CD4-positive, alpha-beta T cell (primary cell): ENCODE measurements around the gene PTGES2. TPM values are rescaled to one million over a fixed set of nuclear protein-coding genes. Genes with fewer than 3 reads are reported as not detected.
"Not testable (repeated sequence)": the region's sequence is repeated elsewhere in the genome, so short reads cannot be mapped to it uniquely, and the experiment has no call there.

Experiments
- ATAC-seq: fragments of 200-7000 bp; cut with Tn5 transposase; one replicate; pipeline ENCODE4 v1.10.0; 2022; ENCODE audit warnings: mild to moderate bottlenecking; ENCODE audit not compliant: poor library complexity
- CTCF ChIA-PET: fragments of 350-600 bp; sonication (Branson Sonifier 250); formaldehyde crosslinking; loops from one replicate; lab custom pipeline; 2021; ENCODE audit warnings: antibody characterized with exemption, inconsistent platforms; lab: Charles Lee
- POLR2A ChIA-PET: fragments of 350-600 bp; sonication (Branson Sonifier 250); formaldehyde crosslinking; loops from one replicate; lab custom pipeline; 2021; ENCODE audit warnings: antibody characterized with exemption, inconsistent platforms; lab: Charles Lee
- DNase-seq, 14 experiments: peaks; one replicate each; pipeline ENCODE4 v3.0.0-alpha.2; 2013 to 2020; ENCODE audit warnings: mixed read lengths in 2 of 14
- H3K27ac ChIP-seq, 2 donors: one replicate each; pipeline versions ENCODE4 v1.5.1 to v1.7.0; 2013; ENCODE audit warnings: low read length in 2 of 2, low read depth in 1 of 2, mild to moderate bottlenecking in 1 of 2
- H3K27me3 ChIP-seq, 2 experiments: 1 replicate in 1 of 2; 2 replicates in 1 of 2; pipeline versions ENCODE4 v1.6.1 to v1.7.0; 2013; ENCODE audit warnings: low read length in 2 of 2, control low read depth in 1 of 2, mild to moderate bottlenecking in 1 of 2, moderate library complexity in 1 of 2; ENCODE audit not compliant: insufficient read depth in 2 of 2, control insufficient read depth in 1 of 2
- H3K36me3 ChIP-seq: one replicate; pipeline ENCODE4 v1.6.1; 2013; ENCODE audit warnings: low read length, control low read depth; ENCODE audit not compliant: insufficient read depth
- H3K4me1 ChIP-seq: one replicate; pipeline ENCODE4 v1.6.1; 2013; ENCODE audit warnings: low read length, control low read depth; ENCODE audit not compliant: insufficient read depth
- H3K4me3 ChIP-seq: one replicate; pipeline ENCODE4 v1.5.1; 2013; ENCODE audit warnings: mild to moderate bottlenecking, low read length, moderate library complexity
- H3K9me3 ChIP-seq, 2 experiments: 1 replicate in 1 of 2; 2 replicates in 1 of 2; pipeline versions ENCODE4 v1.6.1 to v1.7.0; 2013; ENCODE audit warnings: low read length in 2 of 2, mild to moderate bottlenecking in 2 of 2, control low read depth in 1 of 2, moderate library complexity in 1 of 2; ENCODE audit not compliant: control insufficient read depth in 1 of 2, insufficient read depth in 1 of 2
- H3K27ac Mint-ChIP-seq: one replicate; pipeline ENCODE4 v1.8.0; 2020; ENCODE audit warnings: mixed read lengths
- H3K27me3 Mint-ChIP-seq: one replicate; pipeline ENCODE4 v1.8.0; 2021; ENCODE audit warnings: mixed read lengths
- H3K36me3 Mint-ChIP-seq: one replicate; pipeline ENCODE4 v1.8.0; 2021; ENCODE audit warnings: low read depth, mixed read lengths
- H3K4me1 Mint-ChIP-seq: one replicate; pipeline ENCODE4 v1.8.0; 2021; ENCODE audit warnings: low read depth, mixed read lengths
- H3K4me3 Mint-ChIP-seq: one replicate; pipeline ENCODE4 v1.8.0; 2020; ENCODE audit warnings: mild to moderate bottlenecking, mixed read lengths
- H3K9me3 Mint-ChIP-seq: one replicate; pipeline ENCODE4 v1.8.0; 2020; ENCODE audit warnings: mixed read lengths
- intact Hi-C, 2 experiments: fragments of 100-400 bp; cut with DNase I in 1 of 2; cut with micrococcal nuclease in 1 of 2; formaldehyde crosslinking; loops; one replicate each; pipeline versions ENCODE4 v1.15.1 to v1.9.0; 2023 to 2025; cut with DNase I, micrococcal nuclease
- total RNA-seq, 174 experiments: library from RNA in 2 of 174; stranded (reverse) in 2 of 174; gene quantifications; one replicate each; pipeline ENCODE4 v1.2.3 and lab custom pipeline; 2021 to 2026
- TF ChIP-seq, protein P1 (sequence below): fragments of 200-600 bp; IDR thresholded peaks from one replicate; pipeline ENCODE4 v1.8.0; 2022; ENCODE audit warnings: antibody characterized with exemption, mild to moderate bottlenecking

PTGES2 gene
- total RNA-seq, 2 experiments from 2014 or later: 43.7 to 43.8 TPM

DNA sequence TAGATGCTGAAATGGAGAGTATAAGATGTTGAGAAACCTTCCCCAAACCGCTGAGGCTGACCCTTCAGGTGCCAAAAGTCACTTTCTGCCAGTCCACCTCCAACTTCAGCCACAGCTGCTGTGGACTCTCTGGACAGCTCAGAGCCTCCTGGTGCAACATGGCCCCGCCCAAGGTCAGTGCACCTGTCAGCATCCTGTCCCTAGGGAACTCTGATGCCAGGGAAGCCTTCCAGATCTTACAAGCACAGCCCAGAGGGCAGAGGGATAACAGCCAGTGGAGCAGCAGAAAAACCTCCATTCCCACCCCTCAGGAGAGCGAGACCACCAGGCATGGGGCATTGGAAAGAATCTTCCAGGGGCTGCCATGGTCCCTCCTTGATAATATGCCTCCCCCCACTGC lies 10.5 kb upstream of the PTGES2 start:
- Histone ChIP-seq H3K36me3 (no peaks in the 10 kb centered on the region), H3K4me1 (peaks cover 15% of the 10 kb centered on the region), H3K4me3 (no peak overlapping the region), H3K27me3 (no peaks in the 10 kb centered on the region), H3K9me3 (no peaks in the 10 kb centered on the region), H3K27ac (no peak overlapping the region)
- ATAC-seq: no peak
- H3K9me3 Mint-ChIP-seq: no peaks in the 10 kb centered on the region
- no peaks in the 10 kb centered on the region for H3K36me3 Mint-ChIP-seq
- H3K27ac Mint-ChIP-seq: no peak overlapping the region
- intact Hi-C loops: no loop called here
- H3K4me1 Mint-ChIP-seq: peaks cover 14% of the 10 kb centered on the region
- DNase-seq: no peak
- CTCF ChIA-PET: interaction anchor here (1.3 kb wide), 1 partner anchor 20 kb away, joined by 6 read pairs; no protein-coding TSS in a partner anchor
- TF ChIP-seq, protein P1, sequence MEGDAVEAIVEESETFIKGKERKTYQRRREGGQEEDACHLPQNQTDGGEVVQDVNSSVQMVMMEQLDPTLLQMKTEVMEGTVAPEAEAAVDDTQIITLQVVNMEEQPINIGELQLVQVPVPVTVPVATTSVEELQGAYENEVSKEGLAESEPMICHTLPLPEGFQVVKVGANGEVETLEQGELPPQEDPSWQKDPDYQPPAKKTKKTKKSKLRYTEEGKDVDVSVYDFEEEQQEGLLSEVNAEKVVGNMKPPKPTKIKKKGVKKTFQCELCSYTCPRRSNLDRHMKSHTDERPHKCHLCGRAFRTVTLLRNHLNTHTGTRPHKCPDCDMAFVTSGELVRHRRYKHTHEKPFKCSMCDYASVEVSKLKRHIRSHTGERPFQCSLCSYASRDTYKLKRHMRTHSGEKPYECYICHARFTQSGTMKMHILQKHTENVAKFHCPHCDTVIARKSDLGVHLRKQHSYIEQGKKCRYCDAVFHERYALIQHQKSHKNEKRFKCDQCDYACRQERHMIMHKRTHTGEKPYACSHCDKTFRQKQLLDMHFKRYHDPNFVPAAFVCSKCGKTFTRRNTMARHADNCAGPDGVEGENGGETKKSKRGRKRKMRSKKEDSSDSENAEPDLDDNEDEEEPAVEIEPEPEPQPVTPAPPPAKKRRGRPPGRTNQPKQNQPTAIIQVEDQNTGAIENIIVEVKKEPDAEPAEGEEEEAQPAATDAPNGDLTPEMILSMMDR: no peak
- peaks cover 2% of the 10 kb centered on the region for H3K27me3 Mint-ChIP-seq
- POLR2A ChIA-PET: no interaction called here
- H3K4me3 Mint-ChIP-seq: no peak overlapping the region

DNA sequence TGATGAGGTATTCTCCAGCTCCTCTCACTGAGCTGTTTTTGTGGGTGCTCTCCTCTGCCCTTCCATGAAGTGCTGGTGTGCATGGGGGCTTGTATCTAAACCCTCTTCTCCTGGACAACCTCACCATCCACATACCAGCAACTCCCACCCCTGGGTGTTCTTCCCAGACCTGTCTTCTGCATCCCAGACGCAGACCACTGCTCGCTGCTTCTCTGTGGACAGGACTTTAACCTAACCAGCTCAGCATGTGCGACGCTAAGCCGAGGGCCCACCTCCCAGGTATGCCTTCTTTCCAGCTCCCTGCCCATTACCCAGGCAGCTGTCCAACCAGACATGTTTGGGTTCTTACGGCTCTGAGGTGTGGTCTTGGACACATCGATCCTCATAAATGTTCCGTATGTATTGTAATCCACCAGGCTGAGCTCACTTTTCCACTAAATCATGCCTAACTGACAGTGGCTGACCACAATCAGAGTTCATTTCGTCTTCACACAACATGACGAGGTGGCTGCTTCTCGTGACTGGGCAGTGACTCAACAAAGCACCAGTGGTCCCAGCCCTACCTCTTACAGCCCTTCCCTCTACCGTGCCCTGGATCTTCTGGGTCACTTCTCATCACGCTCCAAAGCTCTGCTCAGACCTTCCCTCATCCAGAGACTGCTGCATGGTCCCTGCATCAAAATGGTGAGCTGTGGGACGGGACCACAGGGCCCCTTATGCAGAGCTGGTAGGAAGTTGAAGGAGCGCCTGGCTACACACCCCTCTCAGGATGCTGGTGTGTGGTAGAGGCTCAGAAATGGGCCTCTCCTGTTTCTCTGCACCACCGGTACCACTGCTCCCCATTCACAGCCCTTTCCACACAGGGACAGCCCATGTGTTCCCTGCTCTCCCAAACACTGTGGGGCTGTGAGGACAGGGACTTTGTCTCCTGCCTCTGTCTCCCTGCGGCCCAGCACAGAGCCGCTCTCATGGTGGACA lies 9.6 kb upstream of the PTGES2 start:
- Histone ChIP-seq H3K4me3 (no peak overlapping the region), H3K9me3 (no peaks in the 10 kb centered on the region), H3K27me3 (no peaks in the 10 kb centered on the region), H3K4me1 (peaks cover 6% of the 10 kb centered on the region), H3K27ac (no peak overlapping the region), H3K36me3 (no peaks in the 10 kb centered on the region)
- TF ChIP-seq, protein P1: no peak
- H3K27me3 Mint-ChIP-seq: peaks cover 3% of the 10 kb centered on the region
- H3K36me3 Mint-ChIP-seq: no peaks in the 10 kb centered on the region
- DNase-seq (no peak), ATAC-seq (no peak)
- ChIA-PET POLR2A (no interaction called here), CTCF (interaction anchor here (1.3 kb wide), 1 partner anchor 19 kb away, joined by 6 read pairs; no protein-coding TSS in a partner anchor)
- no peaks in the 10 kb centered on the region for H3K9me3 Mint-ChIP-seq
- intact Hi-C loops: no loop called here
- H3K27ac Mint-ChIP-seq: no peak overlapping the region
- peaks cover 12% of the 10 kb centered on the region for H3K4me1 Mint-ChIP-seq
- no peak overlapping the region for H3K4me3 Mint-ChIP-seq

DNA sequence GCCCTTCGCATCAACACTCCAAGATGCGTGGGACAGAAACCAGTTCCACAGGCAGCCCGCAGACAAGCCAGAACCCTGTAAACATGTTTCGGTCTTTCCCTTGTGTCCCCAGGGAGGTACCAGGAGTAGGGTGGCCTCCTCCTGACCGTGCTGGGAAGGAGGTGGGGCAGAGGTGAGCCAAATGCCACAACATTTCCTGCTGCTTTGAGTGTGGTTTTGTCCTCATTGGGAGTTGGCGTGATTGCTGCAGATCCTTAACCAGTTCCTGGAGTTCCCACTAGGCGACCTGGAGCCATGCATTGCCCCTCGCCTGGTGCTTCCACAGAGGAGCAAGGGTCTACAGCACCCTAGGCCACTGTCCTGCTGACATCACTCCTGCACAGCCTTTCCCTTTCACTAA lies 8.0 kb upstream of the PTGES2 start:
- H3K27ac ChIP-seq, H3K4me3 ChIP-seq, H3K36me3 Mint-ChIP-seq, H3K4me3 Mint-ChIP-seq, DNase-seq, H3K27ac Mint-ChIP-seq, H3K9me3 ChIP-seq, CTCF ChIA-PET, H3K36me3 ChIP-seq, H3K4me1 ChIP-seq, H3K9me3 Mint-ChIP-seq, POLR2A ChIA-PET, H3K27me3 Mint-ChIP-seq, intact Hi-C loops, H3K27me3 ChIP-seq, H3K4me1 Mint-ChIP-seq, ATAC-seq: not testable (repeated sequence)

DNA sequence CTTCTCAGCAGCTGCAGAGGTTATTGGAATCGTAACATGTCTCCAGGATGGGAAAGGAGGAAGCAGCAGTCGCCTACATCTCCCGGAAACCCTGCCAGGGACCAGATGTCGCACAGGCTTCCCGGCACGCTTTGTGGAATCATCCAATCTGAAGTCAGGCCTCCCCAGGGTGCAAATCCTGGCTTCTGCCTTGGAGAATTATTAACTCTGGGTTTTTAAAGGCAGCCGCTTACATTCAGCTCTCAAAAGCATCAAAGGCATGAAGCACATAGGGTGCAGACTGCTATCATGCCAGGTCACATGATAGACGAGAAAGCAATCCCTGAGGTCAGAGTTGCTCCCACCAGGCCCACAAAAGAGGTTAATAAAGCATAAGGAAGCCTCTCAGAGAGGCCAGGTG lies 4.6 kb upstream of the PTGES2 start:
- H3K36me3 Mint-ChIP-seq, ATAC-seq, CTCF ChIA-PET, H3K27ac ChIP-seq, POLR2A ChIA-PET, H3K9me3 Mint-ChIP-seq, H3K27ac Mint-ChIP-seq, H3K27me3 Mint-ChIP-seq, H3K27me3 ChIP-seq, H3K4me3 ChIP-seq, intact Hi-C loops, H3K4me3 Mint-ChIP-seq, H3K36me3 ChIP-seq, H3K9me3 ChIP-seq, DNase-seq: not testable (repeated sequence)
- peaks cover 17% of the 10 kb centered on the region for H3K4me1 ChIP-seq
- H3K4me1 Mint-ChIP-seq: peaks cover 29% of the 10 kb centered on the region

DNA sequence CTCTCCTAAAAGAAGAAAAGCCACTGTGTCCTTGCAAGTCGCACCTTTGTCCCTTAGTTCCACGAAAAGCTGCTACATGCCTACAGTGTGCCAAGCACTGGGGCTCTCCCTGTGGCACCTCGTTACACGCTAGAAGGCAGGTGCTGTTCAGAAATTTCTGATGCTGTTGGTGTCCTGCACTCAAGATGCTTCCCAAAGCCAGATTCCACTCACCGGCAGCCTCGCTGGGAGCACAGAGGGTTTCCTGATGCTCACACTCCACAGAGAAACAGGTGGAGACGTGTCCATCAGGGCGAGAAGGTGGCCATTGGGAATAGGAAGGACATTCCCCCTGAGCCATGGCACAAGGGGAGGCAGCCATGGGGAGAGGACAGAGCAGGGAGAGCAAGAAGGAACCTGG lies 3.8 kb upstream of the PTGES2 start:
- H3K27me3 ChIP-seq, H3K36me3 ChIP-seq, H3K36me3 Mint-ChIP-seq, H3K27me3 Mint-ChIP-seq, H3K27ac ChIP-seq, DNase-seq, POLR2A ChIA-PET, H3K4me3 ChIP-seq, intact Hi-C loops, H3K9me3 ChIP-seq, H3K9me3 Mint-ChIP-seq, H3K27ac Mint-ChIP-seq, ATAC-seq: not testable (repeated sequence)
- CTCF ChIA-PET: interaction anchor here (1.4 kb wide), 1 partner anchor 13 kb away, joined by 3 read pairs; no protein-coding TSS in a partner anchor
- H3K4me3 Mint-ChIP-seq: peak overlapping the region; percentile 58
- H3K4me1 ChIP-seq: peaks cover 25% of the 10 kb centered on the region
- peaks cover 30% of the 10 kb centered on the region for H3K4me1 Mint-ChIP-seq
